ENCODE measurements around the gene LTBP4.
"Not testable (repeated sequence)": the region's sequence is repeated elsewhere in the genome, so short reads cannot be mapped to it uniquely, and the experiment has no call there.

LTBP4 gene, protein sequence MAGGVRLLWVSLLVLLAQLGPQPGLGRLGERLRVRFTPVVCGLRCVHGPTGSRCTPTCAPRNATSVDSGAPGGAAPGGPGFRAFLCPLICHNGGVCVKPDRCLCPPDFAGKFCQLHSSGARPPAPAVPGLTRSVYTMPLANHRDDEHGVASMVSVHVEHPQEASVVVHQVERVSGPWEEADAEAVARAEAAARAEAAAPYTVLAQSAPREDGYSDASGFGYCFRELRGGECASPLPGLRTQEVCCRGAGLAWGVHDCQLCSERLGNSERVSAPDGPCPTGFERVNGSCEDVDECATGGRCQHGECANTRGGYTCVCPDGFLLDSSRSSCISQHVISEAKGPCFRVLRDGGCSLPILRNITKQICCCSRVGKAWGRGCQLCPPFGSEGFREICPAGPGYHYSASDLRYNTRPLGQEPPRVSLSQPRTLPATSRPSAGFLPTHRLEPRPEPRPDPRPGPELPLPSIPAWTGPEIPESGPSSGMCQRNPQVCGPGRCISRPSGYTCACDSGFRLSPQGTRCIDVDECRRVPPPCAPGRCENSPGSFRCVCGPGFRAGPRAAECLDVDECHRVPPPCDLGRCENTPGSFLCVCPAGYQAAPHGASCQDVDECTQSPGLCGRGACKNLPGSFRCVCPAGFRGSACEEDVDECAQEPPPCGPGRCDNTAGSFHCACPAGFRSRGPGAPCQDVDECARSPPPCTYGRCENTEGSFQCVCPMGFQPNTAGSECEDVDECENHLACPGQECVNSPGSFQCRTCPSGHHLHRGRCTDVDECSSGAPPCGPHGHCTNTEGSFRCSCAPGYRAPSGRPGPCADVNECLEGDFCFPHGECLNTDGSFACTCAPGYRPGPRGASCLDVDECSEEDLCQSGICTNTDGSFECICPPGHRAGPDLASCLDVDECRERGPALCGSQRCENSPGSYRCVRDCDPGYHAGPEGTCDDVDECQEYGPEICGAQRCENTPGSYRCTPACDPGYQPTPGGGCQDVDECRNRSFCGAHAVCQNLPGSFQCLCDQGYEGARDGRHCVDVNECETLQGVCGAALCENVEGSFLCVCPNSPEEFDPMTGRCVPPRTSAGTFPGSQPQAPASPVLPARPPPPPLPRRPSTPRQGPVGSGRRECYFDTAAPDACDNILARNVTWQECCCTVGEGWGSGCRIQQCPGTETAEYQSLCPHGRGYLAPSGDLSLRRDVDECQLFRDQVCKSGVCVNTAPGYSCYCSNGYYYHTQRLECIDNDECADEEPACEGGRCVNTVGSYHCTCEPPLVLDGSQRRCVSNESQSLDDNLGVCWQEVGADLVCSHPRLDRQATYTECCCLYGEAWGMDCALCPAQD (N-terminal part only)

GRCh38 chr19:40601134-40601974 lies at the start of gene LTBP4:
Gene LTBP4 (plus strand): TSS chr19:40601369. CDS start chr19:40601388, 19 bp downstream.
- no peak for DNase-seq

DNA sequence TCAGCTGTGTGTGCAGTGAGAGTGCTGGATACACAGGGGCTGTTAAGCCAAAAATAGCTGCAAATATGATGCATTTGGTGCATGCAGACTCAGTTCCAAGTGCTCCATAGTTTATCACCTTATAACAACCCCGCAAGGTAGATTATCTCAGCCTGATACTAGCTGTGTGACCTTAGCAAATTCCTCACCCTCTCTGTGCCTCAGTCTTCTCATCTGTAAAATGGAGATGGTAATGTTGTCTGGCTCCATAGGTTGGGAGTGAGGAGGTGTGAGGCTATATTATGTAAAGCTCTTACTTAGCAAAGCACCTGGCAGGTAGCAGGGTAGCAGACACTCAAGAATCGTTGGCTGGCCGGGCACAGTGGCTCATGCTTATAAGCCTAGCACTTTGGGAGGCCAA lies 48.3 kb upstream of the LTBP4 start:
- no peak for DNase-seq

DNA sequence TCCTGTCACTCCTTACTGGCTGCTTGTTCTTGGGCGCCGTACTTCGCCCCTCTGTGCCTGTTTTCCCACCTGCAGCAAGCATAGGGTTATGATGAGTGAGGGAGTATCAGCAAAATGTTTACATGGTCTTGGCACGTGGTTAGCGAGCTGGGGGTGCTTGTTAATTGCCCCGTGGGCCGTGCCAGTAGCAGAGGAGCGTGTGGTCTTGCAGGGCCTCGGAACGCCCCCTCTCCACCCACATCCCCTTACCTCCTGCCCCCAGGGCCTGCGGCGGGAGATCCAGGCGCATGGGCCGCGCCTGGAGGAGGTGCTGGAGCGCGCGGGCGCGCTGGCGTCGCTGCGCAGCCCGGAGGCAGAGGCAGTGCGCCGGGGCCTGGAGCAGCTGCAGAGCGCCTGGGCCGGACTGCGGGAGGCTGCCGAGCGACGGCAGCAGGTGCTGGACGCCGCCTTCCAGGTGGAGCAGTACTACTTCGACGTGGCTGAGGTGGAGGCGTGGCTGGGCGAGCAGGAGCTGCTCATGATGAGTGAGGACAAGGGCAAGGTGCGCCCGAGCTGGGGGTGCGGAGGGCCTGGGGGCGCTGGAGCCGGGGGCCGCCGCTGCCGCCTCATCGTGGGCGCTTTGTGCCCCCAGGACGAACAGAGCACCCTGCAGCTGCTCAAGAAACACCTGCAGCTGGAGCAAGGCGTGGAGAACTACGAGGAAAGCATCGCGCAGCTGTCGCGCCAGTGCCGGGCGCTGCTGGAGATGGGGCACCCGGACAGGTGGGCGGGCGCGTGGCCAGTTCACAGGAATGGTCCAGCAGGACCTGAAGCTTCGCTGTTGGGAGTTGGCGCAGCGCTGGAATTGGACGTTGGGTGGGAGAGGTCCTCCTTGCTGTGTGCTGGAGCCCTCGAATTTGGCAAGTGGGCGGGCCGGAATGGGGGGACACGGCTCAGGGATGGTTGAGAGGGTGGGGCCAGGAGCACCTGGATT lies 47.0 kb upstream of the LTBP4 start:
- no peak for DNase-seq

- no peak for DNase-seq
Observed at GRCh38 chr19:40555978-40556689, 45.0 kb upstream of the LTBP4 start.

DNA sequence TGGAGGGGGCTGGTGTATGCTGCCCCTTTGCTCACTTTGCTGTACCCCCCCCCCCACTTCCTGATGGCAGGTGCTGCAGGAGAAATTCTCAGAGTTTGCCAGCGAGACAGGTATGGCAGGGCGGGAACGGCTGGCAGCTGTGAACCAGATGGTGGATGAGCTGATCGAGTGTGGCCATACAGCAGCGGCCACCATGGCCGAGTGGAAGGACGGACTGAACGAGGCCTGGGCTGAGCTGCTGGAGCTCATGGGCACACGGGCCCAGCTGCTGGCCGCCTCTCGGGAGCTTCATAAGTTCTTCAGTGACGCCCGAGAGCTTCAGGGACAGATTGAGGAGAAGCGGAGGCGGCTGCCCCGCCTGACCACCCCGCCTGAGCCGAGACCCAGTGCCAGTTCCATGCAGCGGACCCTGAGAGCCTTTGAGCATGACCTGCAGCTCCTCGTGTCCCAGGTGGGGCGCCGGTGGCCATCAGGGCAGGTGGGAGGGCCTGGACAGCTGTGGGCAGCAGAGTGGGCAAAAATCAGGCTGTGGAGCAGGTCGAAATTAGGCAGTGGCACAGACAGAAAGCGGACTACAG lies 44.1 kb upstream of the LTBP4 start:
- DNase-seq = no peak

DNA sequence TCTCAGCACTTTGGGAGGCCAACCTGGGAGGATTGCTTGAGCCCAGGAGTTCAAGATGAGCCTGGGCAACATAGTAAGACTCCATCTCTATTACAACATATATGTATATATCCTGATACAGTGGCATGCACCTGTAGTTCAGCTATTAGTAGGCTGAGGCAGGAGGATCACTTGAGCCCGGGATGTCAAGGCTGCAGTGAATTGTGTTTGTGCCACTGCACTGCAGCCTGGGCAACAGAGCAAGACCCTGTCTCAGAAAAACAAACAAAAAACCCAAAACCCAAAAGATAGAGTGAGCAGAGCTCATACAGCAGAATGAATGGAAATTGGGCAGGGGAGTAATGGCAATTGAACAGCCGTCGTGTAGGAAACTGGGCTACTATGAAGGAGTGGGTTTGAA lies 41.8 kb upstream of the LTBP4 start:
- no peak for DNase-seq

DNA sequence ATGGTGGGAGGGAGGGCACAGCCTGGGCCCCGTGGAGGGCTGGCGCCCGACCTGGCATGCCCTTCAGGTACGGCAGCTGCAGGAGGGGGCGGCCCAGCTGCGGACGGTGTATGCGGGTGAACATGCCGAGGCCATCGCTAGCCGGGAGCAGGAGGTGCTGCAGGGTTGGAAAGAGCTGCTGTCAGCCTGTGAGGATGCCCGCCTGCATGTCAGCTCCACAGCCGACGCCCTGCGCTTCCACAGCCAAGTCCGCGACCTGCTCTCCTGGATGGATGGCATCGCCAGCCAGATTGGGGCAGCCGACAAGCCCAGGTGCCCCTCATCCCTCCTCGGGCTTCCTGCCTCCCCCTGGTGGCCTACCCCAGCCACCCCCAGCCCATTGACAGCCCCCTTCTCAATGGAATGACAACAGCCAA lies 41.1 kb upstream of the LTBP4 start:
- DNase-seq = no peak

- DNase-seq = no peak
Observed at GRCh38 chr19:40561947-40562346, 39.2 kb upstream of the LTBP4 start.

GRCh38 chr19:40564535-40564934 lies 36.6 kb upstream of the LTBP4 start:
- DNase-seq = not testable (repeated sequence)

GRCh38 chr19:40565355-40565754 lies 35.8 kb upstream of the LTBP4 start:
- no peak for DNase-seq

GRCh38 chr19:40565910-40566495 lies 35.2 kb upstream of the LTBP4 start:
- DNase-seq = peak; percentile 12

DNA sequence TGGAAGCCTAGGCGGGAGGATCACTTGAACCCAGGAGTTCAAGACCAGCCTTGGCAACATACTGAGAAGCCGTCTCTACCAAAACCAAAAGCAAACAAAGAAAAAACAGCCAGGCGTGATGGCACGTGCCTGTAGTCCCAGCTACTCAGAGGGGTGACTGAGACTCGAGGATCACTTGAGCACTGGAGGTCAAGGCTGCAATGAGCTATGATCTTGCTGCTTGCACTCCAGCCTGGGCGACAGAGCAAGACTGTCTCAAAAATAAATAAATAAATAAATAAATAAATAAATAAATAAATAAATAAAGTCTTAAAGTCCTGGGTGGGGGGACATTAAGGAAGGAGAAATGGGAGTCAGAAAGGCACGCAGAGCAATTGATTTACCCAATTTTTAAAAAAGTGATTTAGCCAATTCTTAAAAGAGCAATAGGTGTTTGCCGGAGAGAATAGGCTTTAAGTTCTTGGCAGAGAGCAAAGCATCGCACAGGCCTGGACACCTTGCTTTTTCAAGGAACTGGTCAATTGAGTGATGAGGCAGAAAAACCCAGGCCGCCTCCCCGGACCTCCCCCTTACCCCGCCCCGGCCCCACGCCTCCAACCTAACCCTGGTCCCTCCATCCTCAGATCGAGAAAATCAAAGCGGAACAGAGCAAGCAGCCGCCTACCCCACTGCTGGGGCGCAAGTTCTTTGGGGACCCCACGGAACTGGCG lies 34.0 kb upstream of the LTBP4 start:
- no peak for DNase-seq

GRCh38 chr19:40567750-40568494 lies 33.2 kb upstream of the LTBP4 start:
- no peak for DNase-seq

- DNase-seq = peak; percentile 99
Observed at GRCh38 chr19:40570313-40571004, 30.7 kb upstream of the LTBP4 start.

GRCh38 chr19:40571005-40571318 lies 30.2 kb upstream of the LTBP4 start:
- DNase-seq = no peak

GRCh38 chr19:40571831-40572495 lies 29.2 kb upstream of the LTBP4 start:
- no peak for DNase-seq

DNA sequence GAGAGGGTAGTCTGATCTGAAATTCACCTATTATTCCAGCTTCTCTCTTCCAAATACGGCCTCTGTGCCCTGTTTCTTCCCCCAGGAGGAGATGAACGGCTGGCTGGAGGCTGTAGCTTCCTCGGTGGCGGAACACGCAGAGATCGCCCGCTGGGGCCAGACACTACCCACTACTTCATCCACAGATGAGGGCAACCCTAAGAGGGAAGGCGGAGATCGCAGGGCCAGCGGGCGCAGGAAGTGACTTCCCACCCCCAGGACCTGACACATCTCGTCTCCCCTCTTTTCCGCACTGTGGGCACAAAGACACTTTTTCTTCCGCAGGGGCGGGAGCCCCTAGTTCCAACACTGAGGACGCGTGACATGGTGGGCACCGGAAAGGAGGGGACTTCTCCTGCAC lies 25.8 kb upstream of the LTBP4 start:
- DNase-seq = no peak
